Neural progenitor cell (in vitro differentiated cells): ENCODE measurements around the gene CPXM2.

Experiments
- EZH2phosphoT487 ChIP-seq: fragments of 200-600 bp; sonication (generic); IDR thresholded peaks from 2 replicates; pipeline ENCODE4 v1.6.1; 2017; ENCODE audit warnings: antibody characterized with exemption
- TF ChIP-seq, protein P1 (sequence below): fragments of 200-600 bp; sonication (generic); IDR thresholded peaks from 2 replicates; pipeline ENCODE4 v1.5.1; 2017; ENCODE audit warnings: antibody characterized with exemption, mild to moderate bottlenecking

DNA sequence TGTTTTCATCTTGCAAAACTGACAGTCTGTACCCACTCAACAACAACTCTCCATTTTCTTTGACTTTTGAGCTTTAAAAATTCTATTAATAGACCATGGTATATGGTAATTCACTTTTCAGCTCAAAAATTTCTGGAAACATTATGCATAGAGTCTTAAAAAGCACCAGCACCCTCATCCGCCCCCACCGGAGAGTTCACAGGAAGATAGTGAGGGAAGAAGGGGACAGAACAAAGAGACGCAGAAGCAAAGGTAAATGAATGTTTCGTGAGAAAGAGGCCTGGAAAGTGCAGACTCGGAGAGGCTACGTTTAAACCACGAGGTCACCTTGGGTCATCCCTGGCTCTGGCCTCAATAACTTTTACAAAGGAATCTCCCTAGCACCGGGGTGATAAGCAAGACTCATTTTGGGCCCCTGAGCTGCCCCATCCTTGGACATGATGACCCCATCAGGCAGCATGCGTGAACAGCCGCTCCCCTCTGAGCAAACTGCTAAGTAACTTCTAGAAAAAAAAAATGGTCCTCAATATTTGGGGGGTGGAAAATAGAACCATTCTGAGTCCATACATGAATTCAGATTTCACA is 96.3 kb downstream of the CPXM2 start:
- TF ChIP-seq, protein P1, sequence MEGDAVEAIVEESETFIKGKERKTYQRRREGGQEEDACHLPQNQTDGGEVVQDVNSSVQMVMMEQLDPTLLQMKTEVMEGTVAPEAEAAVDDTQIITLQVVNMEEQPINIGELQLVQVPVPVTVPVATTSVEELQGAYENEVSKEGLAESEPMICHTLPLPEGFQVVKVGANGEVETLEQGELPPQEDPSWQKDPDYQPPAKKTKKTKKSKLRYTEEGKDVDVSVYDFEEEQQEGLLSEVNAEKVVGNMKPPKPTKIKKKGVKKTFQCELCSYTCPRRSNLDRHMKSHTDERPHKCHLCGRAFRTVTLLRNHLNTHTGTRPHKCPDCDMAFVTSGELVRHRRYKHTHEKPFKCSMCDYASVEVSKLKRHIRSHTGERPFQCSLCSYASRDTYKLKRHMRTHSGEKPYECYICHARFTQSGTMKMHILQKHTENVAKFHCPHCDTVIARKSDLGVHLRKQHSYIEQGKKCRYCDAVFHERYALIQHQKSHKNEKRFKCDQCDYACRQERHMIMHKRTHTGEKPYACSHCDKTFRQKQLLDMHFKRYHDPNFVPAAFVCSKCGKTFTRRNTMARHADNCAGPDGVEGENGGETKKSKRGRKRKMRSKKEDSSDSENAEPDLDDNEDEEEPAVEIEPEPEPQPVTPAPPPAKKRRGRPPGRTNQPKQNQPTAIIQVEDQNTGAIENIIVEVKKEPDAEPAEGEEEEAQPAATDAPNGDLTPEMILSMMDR, result no peak
- no peak for TF ChIP-seq EZH2phosphoT487
